GM23338 (cell line): ENCODE data around the gene ZNF438. TPM values are rescaled to one million over a fixed set of nuclear protein-coding genes. Genes with fewer than 3 reads are reported as not detected.
A peak's percentile ranks its signal among the peaks of the same experiment; 100 is the strongest.

Source experiments
- ATAC-seq: fragments of 200-7000 bp; cut with Tn5 transposase; 3 replicates; pipeline ENCODE4 v1.9.1; 2020
- DNase-seq: peaks from one replicate; pipeline ENCODE4 v3.0.0-alpha.2; 2015; ENCODE audit warnings: low spot score
- H2AFZ ChIP-seq: fragments of 200-600 bp; sonication (generic); 2 replicates; pipeline ENCODE4 v1.8.0; 2016; ENCODE audit warnings: antibody characterized with exemption, mild to moderate bottlenecking, moderate library complexity
- H3F3A ChIP-seq: fragments of 200-600 bp; sonication (generic); replicated peaks from 2 replicates; pipeline ENCODE4 v1.8.0; 2017; ENCODE audit warnings: antibody characterized with exemption, mixed run types, low read depth
- H3K27ac ChIP-seq: fragments of 200-600 bp; sonication (generic); 2 replicates; pipeline ENCODE4 v1.6.1; 2016; ENCODE audit warnings: low read depth
- H3K27me3 ChIP-seq: fragments of 200-600 bp; sonication (generic); 2 replicates; pipeline ENCODE4 v1.8.0; 2016; ENCODE audit warnings: mild to moderate bottlenecking, mixed run types, moderate library complexity; ENCODE audit not compliant: insufficient read depth
- H3K36me3 ChIP-seq: fragments of 200-600 bp; sonication (generic); 2 replicates; pipeline ENCODE4 v1.8.0; 2016; ENCODE audit warnings: mild to moderate bottlenecking; ENCODE audit not compliant: insufficient read depth
- H3K4me1 ChIP-seq: fragments of 200-600 bp; sonication (generic); 2 replicates; pipeline ENCODE4 v1.8.0; 2016; ENCODE audit warnings: mild to moderate bottlenecking, moderate library complexity; ENCODE audit not compliant: insufficient read depth
- H3K4me2 ChIP-seq: fragments of 200-600 bp; sonication (generic); 2 replicates; pipeline ENCODE4 v1.7.1; 2017; ENCODE audit warnings: mixed run types
- H3K4me3 ChIP-seq: fragments of 200-600 bp; sonication (generic); 2 replicates; pipeline ENCODE4 v1.6.1; 2016; ENCODE audit warnings: mixed run types
- H3K79me2 ChIP-seq: fragments of 200-600 bp; sonication (generic); replicated peaks from 2 replicates; pipeline ENCODE4 v1.8.0; 2017; ENCODE audit warnings: mild to moderate bottlenecking; ENCODE audit not compliant: insufficient read depth
- H3K9me2 ChIP-seq: fragments of 200-600 bp; sonication (generic); 2 replicates; pipeline ENCODE4 v1.8.0; 2017; ENCODE audit not compliant: insufficient read depth
- H4K20me1 ChIP-seq: fragments of 200-600 bp; sonication (generic); replicated peaks from 2 replicates; pipeline ENCODE4 v1.8.0; 2017; ENCODE audit warnings: mild to moderate bottlenecking; ENCODE audit not compliant: insufficient read depth
- H3K27ac Mint-ChIP-seq: 2 replicates; pipeline ENCODE4 v1.8.0; 2020; ENCODE audit warnings: inconsistent platforms, mild to moderate bottlenecking, moderate library complexity, mixed read lengths
- H3K27me3 Mint-ChIP-seq: 3 replicates; pipeline ENCODE4 v1.8.0; 2022; ENCODE audit warnings: low read depth, mild to moderate bottlenecking, moderate library complexity, mixed read lengths, inconsistent platforms; ENCODE audit not compliant: insufficient read depth, poor library complexity
- H3K36me3 Mint-ChIP-seq: 3 replicates; pipeline ENCODE4 v1.8.0; 2021; ENCODE audit warnings: low read depth, mild to moderate bottlenecking, inconsistent platforms, moderate library complexity, mixed read lengths
- H3K4me1 Mint-ChIP-seq: 3 replicates; pipeline ENCODE4 v1.8.0; 2020; ENCODE audit warnings: mild to moderate bottlenecking, inconsistent platforms, mixed read lengths
- H3K4me3 Mint-ChIP-seq: 3 replicates; pipeline ENCODE4 v1.8.0; 2021; ENCODE audit warnings: moderate library complexity, mild to moderate bottlenecking, inconsistent platforms, mixed read lengths
- H3K9me3 Mint-ChIP-seq: 3 replicates; pipeline ENCODE4 v1.8.0; 2020; ENCODE audit warnings: moderate library complexity, mild to moderate bottlenecking, inconsistent platforms, mixed read lengths
- CTCF ChIP-seq, 2 experiments: fragments of 200-600 bp in 1 of 2; sonication (generic) in 1 of 2; conservative IDR thresholded peaks; 2 replicates each; pipeline versions ENCODE4 v1.5.1 to v1.6.1; 2016 to 2017; ENCODE audit warnings: antibody characterized with exemption in 2 of 2, low read depth in 2 of 2, mild to moderate bottlenecking in 2 of 2, moderate library complexity in 1 of 2
- EZH2phosphoT487 ChIP-seq: fragments of 200-600 bp; sonication (generic); IDR thresholded peaks from one replicate; pipeline ENCODE4 v1.8.1; 2018; ENCODE audit warnings: antibody characterized with exemption; ENCODE audit not compliant: unreplicated experiment
- NANOG ChIP-seq: IDR thresholded peaks from 2 replicates; pipeline ENCODE4 v1.6.1; 2016; ENCODE audit warnings: antibody characterized with exemption, borderline replicate concordance
- POLR2AphosphoS5 ChIP-seq: IDR thresholded peaks from 2 replicates; pipeline ENCODE4 v1.6.1; 2016; ENCODE audit warnings: antibody characterized with exemption, low read depth
- REST ChIP-seq: IDR thresholded peaks from one replicate; pipeline ENCODE4 v1.6.1; 2018; ENCODE audit warnings: antibody characterized with exemption; ENCODE audit not compliant: unreplicated experiment
- ZNF462 ChIP-seq: fragments of 250-450 bp; sonication (Bioruptor Pico); IDR thresholded peaks from 2 replicates; pipeline ENCODE4 v1.5.0; 2020; ENCODE audit warnings: mild to moderate bottlenecking, moderate library complexity
- polyA plus RNA-seq: library from polyadenylated mRNA; unstranded; fragments of >200 nt; fragmentation: Nextera tagmentation; extraction: Ambion mirVana; gene quantifications from 2 replicates; pipeline ENCODE4 v1.2.1, GENCODE V29; 2016
- total RNA-seq: library from RNA; depleted of rRNA; stranded (reverse); fragments of >200 nt; shearing (Covaris generic); gene quantifications from 2 replicates; pipeline ENCODE4 v1.2.3, GENCODE V29; 2014

ZNF438 gene
- total and polyA plus RNA-seq, 2 experiments from 2014 or later: 0.91 to 0.94 TPM

GRCh38 chr10:30857803-30858202 is 173.9 kb downstream of the ZNF438 start:
- no peak overlapping the region for H3K4me3 ChIP-seq
- no peaks in the 10 kb centered on the region for H3K79me2 ChIP-seq
- TF ChIP-seq REST (no peak), CTCF (conservative IDR thresholded peaks at IDR 0.05; ENCODE audit: low read depth in 2 of 2) (no peak), EZH2phosphoT487 (no peak), NANOG (no peak), ZNF462 (CRISPR knock-in tag) (no peak), POLR2AphosphoS5 (no peak)
- H3K36me3 Mint-ChIP-seq: no peaks in the 10 kb centered on the region
- no peaks in the 10 kb centered on the region for H3K27me3 ChIP-seq
- H3K9me3 Mint-ChIP-seq: no peaks in the 10 kb centered on the region
- no peak overlapping the region for H2AFZ ChIP-seq
- H3K27me3 Mint-ChIP-seq: no peaks in the 10 kb centered on the region
- H3K4me1 ChIP-seq: peaks cover 18% of the 10 kb centered on the region
- H3K9me2 ChIP-seq: peaks cover 10% of the 10 kb centered on the region; the same call in 1 of the 2 replicates
- DNase-seq: no peak
- ATAC-seq: no peak
- H3K4me1 Mint-ChIP-seq: peaks cover 23% of the 10 kb centered on the region
- H3K27ac ChIP-seq: no peak overlapping the region
- H3K27ac Mint-ChIP-seq: no peak overlapping the region
- H3K4me3 Mint-ChIP-seq: no peak overlapping the region
- no peaks in the 10 kb centered on the region for H3K36me3 ChIP-seq
- H3F3A ChIP-seq: no peaks in the 10 kb centered on the region
- 0 out of 2 replicates have a peak overlapping the region, but pooled peaks have one; percentile 23 for H3K4me2 ChIP-seq
- H4K20me1 ChIP-seq: no peaks in the 10 kb centered on the region
